ENCODE measurements around the gene EPM2AIP1.

- TF ChIP-seq CTCF (IDR thresholded peaks at IDR 0.05) (no peak), POLR2A (IDR thresholded peaks at IDR 0.05) (no peak)
These were observed 24.8 kb upstream of the EPM2AIP1 start for GRCh38 chr3:37017683-37018082.

Data from testis (tissue), 2 donors.